Choroid plexus epithelial cell (primary cell): Measurements from ENCODE around the gene CREB3L1.
A peak's percentile ranks its signal among the peaks of the same experiment; 100 is the strongest.
"Not testable (repeated sequence)": the region's sequence is repeated elsewhere in the genome, so short reads cannot be mapped to it uniquely, and the experiment has no call there.

Experiments
- DNase-seq: peaks from one replicate; pipeline ENCODE4 v3.0.0-alpha.2; 2010; ENCODE audit warnings: low read depth
- H3K4me3 ChIP-seq: 2 replicates; pipeline ENCODE4 v1.5.1; 2011; ENCODE audit warnings: low read depth, mild to moderate bottlenecking, control low read depth, low read length, moderate library complexity
- CTCF ChIP-seq: conservative IDR thresholded peaks from 2 replicates; pipeline ENCODE4 v1.5.1; 2011; ENCODE audit warnings: low read depth, mild to moderate bottlenecking, control low read depth, inconsistent platforms, low read length, moderate library complexity

Gene CREB3L1

GRCh38 chr11:46296528-46297448 is 19.3 kb downstream of the CREB3L1 start:
- peak; percentile 91 for TF ChIP-seq CTCF
- DNase-seq, result peak; percentile 98
- H3K4me3 ChIP-seq, result peak overlapping the region; percentile 23

DNA sequence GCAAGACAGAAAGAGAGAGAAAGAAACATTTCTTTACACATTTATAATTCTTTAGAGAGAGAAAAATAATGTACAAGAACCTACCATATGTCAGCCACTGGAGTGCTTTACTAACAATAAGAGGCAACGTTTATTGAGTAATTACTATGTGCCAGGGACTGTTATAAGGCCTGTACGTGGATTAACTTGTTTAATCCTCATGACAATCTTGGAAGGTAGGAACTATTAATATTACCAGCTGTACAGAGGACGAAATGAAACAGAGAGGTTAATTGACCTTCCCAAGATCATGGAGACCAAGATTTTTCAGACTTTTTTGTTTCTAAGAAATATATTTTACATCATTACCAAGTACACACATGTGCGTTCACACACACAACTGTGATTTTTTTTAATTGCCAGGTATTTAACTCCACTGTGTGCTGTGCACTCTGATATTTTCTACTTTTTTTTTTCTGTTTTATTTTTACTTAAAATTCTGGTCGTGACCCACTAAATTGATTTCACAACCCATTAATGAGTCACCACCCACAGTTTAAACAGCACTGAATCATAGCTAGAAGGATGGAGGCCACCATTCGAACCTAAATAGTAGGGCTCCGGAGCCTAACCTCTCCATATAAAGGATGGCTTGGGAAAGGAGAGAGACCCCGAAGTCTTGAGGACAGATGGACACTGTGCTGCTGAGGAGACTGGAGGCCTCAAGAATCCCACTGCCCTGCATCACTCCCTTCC is 21.4 kb downstream of the CREB3L1 start:
- H3K4me3 ChIP-seq, result peak overlapping the region; percentile 24
- no peak for TF ChIP-seq CTCF
- peak; percentile 89 for DNase-seq

DNA sequence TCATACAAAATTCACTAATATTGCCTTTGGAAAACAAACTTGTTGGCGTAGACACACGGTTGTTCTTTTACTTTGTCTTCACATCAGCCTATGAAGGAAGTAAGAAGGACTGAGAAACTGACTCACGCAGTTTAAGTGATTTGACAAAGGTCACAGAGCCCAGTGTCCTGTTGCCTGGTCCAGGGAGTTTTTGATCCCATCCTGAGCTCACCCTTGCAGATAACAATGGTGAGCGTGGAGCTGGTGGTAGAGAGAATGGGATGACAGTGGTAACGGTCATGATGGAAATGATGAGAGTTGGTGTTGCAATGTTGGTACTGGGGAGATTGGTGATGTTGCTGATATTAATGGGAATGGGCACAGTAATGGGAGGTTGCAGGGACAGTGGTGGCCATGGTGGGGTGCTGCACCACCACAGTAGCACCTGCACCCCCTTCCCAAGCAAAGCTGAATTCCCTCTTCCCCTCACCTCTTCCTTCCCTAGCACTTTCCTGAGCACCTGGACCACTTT is 22.0 kb downstream of the CREB3L1 start:
- H3K4me3 ChIP-seq, result no peak overlapping the region
- no peak for DNase-seq
- TF ChIP-seq CTCF, result no peak

GRCh38 chr11:46300270-46300669 is 22.8 kb downstream of the CREB3L1 start:
- no peak for DNase-seq
- no peak for TF ChIP-seq CTCF
- no peak overlapping the region for H3K4me3 ChIP-seq

DNA sequence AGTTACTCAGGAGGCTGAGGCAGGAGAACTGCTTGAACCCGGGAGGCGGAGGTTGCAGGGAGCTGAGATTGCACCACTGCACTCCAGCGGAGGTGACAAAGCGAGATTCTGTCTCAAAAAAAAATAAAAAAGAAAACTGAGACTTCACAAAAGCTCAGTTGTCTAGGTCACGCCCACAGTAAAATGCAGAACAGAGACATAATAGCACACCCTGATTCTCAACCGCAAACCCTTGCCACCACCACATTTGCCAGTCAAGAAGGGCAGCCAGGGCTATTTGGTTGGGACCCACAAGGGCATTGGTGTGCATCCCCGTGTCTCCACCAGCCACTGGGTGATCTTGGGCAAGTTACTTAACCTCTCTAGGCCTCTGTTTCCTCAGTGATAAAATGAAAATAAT is 25.4 kb downstream of the CREB3L1 start:
- TF ChIP-seq CTCF, result no peak
- DNase-seq, result no peak
- H3K4me3 ChIP-seq, result no peak overlapping the region

GRCh38 chr11:46304036-46304435 is 26.6 kb downstream of the CREB3L1 start:
- not testable (repeated sequence) for H3K4me3 ChIP-seq, DNase-seq

- no peak for TF ChIP-seq CTCF
- no peak for DNase-seq
- no peak overlapping the region for H3K4me3 ChIP-seq
These were observed 27.2 kb downstream of the CREB3L1 start for GRCh38 chr11:46304605-46305179.
